ENCODE data around the gene LAMA3. TPM values are rescaled to one million over a fixed set of nuclear protein-coding genes. Genes with fewer than 3 reads are reported as not detected.
A peak's percentile ranks its signal among the peaks of the same experiment; 100 is the strongest.

LAMA3 gene
- polyA plus RNA-seq, 1 donor: 2.4 TPM

- DNase-seq (ENCODE audit: low read depth): no peak
These were observed 208.5 kb downstream of the LAMA3 start for GRCh38 chr18:23897733-23898132.

GRCh38 chr18:23900994-23901393 is 211.7 kb downstream of the LAMA3 start:
- no peak for DNase-seq (ENCODE audit: low read depth)

DNA sequence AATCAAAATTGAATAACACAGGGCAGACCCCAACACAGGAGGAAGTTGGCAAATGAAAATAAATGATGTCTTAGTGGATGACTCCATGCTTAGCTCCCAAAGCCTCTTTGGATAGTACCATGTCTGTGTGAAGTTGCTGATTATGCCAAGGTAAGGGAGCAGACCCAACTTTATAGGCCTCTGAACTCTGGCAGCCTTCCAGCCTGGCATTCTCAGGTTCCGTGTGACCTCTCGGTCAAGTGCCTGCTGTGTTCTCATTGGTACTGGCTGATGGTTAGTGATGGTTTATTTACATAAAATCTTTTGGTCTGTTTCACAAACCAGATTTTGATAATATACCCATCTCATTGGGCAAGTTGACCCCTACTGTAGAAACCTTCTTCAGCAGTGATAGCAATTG is 213.1 kb downstream of the LAMA3 start:
- DNase-seq (ENCODE audit: low read depth): no peak

DNA sequence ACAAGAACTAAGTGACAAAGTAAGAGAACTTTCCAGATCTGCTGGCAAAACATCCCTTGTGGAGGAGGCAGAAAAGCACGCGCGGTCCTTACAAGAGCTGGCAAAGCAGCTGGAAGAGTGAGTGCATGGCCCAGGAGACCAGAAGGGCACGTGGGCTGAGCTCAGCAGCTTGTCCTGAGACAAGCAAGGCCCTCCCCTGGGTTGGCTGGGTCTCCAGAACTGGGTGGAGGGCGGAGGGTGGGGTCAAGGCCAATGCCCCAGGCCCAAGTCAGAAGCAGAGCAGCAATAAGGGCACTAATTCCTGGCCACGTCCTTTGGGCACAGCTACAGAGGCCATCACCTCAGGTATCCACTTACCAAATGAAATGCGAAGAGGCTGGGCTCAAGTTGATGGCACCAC is 214.7 kb downstream of the LAMA3 start:
- DNase-seq (ENCODE audit: low read depth): no peak

GRCh38 chr18:23906658-23907057 is 217.4 kb downstream of the LAMA3 start:
- no peak for DNase-seq (ENCODE audit: low read depth)

GRCh38 chr18:23908827-23909226 is 219.6 kb downstream of the LAMA3 start:
- DNase-seq (ENCODE audit: low read depth): no peak

DNA sequence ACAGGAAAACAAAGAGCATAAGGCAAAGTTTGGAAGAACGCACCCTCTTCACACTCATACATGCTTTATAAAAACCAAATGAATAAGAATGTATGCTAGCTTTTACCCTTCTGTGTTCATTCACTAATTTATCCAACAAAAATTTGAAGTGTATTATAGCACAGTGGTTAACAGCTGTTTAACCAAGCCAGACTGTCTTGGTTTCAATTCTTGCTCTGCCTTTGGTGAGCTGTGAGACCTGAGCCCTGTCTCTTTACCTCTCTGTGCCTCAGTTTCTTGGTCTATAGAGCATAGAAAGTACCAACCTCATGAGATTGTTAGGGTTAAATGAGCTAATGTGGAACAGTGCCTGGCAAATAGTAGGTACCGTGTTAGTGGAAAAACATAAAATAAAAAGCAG is 220.8 kb downstream of the LAMA3 start:
- no peak for DNase-seq (ENCODE audit: low read depth)

GRCh38 chr18:23912356-23912755 is 223.1 kb downstream of the LAMA3 start:
- DNase-seq (ENCODE audit: low read depth): no peak

DNA sequence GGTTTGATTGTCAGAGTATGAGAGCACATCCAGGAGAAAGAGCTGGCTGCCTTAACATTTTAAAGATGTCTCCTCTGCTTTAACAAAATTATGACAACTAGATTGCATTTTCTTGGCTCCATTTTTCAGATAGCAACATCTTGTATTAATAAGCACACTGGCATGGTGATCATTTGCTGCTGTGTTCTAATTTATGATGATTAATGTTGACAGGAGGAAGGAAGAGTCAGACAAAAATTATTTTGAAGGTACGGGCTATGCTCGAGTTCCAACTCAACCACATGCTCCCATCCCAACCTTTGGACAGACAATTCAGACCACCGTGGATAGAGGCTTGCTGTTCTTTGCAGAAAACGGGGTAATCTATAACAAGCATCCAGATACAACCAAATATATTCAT is 227.1 kb downstream of the LAMA3 start:
- DNase-seq (ENCODE audit: low read depth): no peak

- DNase-seq (ENCODE audit: low read depth): peak; percentile 25
These were observed 229.3 kb downstream of the LAMA3 start for GRCh38 chr18:23918395-23919032.

- no peak for DNase-seq (ENCODE audit: low read depth)
These were observed 230.8 kb downstream of the LAMA3 start for GRCh38 chr18:23920054-23920453.

DNA sequence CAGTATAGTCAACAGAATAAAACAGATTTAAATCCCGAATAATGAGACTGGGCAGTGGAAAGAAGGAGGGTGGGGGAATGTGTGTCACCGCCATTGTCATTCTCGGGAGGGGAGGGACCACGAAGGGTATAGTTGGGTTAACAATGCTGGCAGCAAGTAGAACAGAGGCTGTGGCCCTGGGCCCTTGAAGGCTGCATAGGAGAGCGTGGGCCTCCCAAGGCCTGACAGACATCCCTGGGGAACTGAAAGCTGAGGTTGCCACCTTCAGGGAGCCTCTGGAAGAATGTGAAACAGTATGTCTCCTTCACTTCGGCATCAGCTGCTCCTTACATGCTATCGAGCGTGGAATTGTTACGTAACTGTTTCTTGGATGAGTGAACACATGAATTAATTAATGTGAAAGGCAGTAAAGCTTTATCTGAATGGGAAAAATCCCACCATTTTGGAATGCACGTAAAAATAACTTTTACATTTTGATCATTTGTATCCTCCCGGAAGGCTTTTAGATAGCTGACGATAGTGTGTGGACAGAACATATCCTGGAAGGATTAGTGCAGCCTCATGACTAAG is 232.5 kb downstream of the LAMA3 start:
- DNase-seq (ENCODE audit: low read depth): no peak

GRCh38 chr18:23922939-23923338 is 233.7 kb downstream of the LAMA3 start:
- DNase-seq (ENCODE audit: low read depth): no peak

DNA sequence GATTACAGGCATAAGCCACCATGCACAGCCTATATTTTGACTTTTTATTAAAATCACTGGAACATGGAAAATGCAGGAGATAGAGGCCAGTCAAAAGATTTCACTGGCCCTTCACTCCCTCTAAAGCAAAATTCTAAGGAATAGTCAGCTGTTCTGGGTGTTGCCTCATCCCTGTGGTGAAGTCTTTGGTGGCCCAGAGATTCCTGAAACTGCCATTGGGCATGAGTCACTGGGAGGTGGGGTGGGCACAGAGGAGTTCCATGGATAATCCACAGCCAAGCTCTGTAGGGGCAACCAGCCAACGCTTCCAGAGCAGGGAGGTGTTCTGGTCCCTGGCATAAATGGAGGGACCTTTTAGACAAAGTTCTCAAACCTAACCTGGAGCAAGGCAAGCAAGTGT is 235.6 kb downstream of the LAMA3 start:
- DNase-seq (ENCODE audit: low read depth): no peak

GRCh38 chr18:23926571-23926970 is 237.3 kb downstream of the LAMA3 start:
- DNase-seq (ENCODE audit: low read depth): no peak

DNA sequence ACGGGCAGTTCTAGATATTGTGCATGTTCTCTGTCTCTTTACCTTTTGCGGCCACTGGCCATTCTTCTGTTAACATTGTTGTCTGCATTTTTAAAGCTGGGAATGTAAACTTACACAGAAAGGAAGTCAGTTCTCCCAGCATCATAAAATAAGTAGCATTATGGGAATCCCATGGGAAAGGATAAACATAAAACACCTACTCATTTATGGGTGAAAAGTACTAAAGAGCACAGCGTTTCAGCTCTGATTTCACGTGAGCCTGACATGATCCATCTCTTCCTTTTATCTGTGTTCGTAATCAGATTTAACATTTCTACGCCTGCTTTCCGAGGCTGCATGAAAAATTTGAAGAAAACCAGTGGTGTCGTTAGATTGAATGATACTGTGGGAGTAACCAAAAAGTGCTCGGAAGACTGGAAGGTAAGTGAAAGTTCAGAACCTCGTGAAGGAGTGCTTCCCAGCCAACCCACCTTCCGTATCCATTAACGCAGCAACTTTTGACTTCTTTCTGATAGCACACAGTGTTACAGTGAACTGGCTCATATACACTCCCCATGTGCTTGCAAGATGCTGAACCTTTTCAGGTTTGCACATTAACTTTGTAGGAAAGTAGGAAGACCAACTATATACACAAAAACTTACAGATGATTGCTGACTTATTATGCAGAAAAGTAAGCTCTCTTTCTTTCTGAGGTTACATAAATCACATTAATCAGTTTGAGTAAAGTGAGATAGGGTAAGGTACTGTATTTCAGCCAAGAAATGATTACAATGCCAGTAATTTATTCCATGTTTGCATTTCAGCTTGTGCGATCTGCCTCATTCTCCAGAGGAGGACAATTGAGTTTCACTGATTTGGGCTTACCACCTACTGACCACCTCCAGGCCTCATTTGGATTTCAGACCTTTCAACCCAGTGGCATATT is 238.8 kb downstream of the LAMA3 start:
- DNase-seq (ENCODE audit: low read depth): no peak

- DNase-seq (ENCODE audit: low read depth): no peak
These were observed 240.2 kb downstream of the LAMA3 start for GRCh38 chr18:23929362-23929930.

- no peak for DNase-seq (ENCODE audit: low read depth)
These were observed 240.7 kb downstream of the LAMA3 start for GRCh38 chr18:23930002-23930401.

GRCh38 chr18:23932385-23933067 is 243.3 kb downstream of the LAMA3 start:
- no peak for DNase-seq (ENCODE audit: low read depth)

- no peak for DNase-seq (ENCODE audit: low read depth)
These were observed 244.2 kb downstream of the LAMA3 start for GRCh38 chr18:23933407-23933806.

DNA sequence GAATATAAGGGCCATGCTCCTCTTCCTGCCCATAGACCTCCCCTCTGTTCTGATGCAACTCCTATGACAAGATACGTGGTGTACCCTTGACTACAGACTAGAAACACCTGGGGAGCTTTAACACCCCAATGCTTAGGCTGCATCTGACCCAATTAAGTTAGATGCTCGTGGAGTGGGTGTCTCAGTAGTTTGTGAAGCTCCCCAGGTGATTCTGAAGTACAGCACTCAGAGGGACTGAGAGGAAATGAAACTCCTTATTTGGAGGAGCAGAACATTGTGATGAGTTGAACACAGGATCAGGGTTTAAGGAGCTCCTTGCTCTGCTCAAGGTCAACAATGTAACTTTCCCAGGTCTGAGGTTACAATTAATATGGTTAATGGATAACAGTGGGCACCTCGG is 245.0 kb downstream of the LAMA3 start:
- DNase-seq (ENCODE audit: low read depth): no peak

DNA sequence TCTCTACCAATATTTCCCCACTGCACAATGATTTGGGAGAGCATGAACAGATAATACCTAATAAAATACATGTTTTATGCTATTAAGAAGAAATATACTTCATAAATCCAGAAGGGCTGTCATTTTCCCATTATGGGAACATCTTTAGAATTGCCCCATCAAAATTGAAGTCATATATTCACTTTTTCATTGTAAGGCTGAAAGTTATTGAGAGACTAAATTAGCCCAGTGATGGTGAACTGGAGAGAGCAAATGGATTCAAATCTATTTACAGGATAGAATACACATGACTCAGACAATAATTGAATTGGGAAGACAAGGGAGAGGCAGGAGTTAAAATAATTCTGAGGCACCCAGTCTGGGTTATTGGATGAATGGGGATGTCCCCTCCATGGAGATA is 245.6 kb downstream of the LAMA3 start:
- no peak for DNase-seq (ENCODE audit: low read depth)

All from forelimb muscle (tissue), 1 donor.